ENCODE data around the gene SPTB.

DNA sequence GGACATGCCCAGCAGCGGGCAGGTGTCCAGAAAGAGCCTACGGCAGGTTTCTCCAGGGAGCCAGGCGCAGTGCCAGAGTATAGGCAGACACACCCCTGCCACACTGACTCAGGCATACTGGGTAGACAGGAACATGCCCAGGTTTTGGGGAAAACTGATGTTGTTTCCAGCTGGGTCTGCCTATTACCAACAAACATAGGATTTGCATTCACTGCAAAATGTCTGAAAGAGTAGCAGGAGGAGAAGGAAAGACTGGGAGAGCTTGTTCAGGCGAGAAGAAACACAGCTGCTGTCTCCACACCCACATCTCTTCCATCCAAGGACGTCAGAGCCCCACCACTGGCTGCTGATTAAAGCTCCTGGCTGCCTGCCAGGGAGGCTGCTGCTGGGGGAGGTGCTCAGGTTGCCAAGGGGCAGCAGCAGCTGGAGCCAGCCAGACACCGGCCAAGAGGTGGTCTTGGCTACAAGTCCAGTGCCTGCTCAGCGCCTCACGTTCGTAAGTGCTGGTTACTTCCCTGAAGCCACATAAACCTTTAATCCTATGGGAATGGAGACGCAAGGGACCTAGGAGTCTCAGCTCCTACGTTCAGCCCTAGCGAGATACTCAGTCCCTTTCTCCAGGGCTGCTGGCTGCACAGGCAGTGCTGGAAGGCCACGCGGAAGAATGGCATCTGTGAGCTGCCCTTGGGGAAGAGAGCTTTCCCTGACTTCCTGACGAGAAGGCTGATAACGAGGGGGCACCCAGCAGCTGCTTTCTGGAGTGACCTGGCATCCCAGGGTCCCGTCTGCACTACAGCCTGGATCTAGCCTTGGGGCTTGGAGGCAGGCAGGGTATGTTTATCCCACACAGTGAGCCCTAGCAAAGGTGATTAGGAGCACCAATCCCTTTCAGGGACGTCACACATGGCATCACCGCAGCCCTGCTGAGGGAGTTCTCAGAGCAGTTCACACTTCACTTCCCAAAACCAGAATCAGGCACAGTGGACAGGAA is 117.4 kb downstream of the SPTB start:
- no peak for TF ChIP-seq EZH2 (IDR thresholded peaks at IDR 0.05; ENCODE audit: borderline replicate concordance, low read depth, low read length, poor library complexity, severe bottlenecking)
- TF ChIP-seq, protein P1, sequence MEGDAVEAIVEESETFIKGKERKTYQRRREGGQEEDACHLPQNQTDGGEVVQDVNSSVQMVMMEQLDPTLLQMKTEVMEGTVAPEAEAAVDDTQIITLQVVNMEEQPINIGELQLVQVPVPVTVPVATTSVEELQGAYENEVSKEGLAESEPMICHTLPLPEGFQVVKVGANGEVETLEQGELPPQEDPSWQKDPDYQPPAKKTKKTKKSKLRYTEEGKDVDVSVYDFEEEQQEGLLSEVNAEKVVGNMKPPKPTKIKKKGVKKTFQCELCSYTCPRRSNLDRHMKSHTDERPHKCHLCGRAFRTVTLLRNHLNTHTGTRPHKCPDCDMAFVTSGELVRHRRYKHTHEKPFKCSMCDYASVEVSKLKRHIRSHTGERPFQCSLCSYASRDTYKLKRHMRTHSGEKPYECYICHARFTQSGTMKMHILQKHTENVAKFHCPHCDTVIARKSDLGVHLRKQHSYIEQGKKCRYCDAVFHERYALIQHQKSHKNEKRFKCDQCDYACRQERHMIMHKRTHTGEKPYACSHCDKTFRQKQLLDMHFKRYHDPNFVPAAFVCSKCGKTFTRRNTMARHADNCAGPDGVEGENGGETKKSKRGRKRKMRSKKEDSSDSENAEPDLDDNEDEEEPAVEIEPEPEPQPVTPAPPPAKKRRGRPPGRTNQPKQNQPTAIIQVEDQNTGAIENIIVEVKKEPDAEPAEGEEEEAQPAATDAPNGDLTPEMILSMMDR (conservative IDR thresholded peaks at IDR 0.05; ENCODE audit: low read depth, low read length): no peak
